ENCODE measurements around the gene ORM1.

Gene ORM1

DNA sequence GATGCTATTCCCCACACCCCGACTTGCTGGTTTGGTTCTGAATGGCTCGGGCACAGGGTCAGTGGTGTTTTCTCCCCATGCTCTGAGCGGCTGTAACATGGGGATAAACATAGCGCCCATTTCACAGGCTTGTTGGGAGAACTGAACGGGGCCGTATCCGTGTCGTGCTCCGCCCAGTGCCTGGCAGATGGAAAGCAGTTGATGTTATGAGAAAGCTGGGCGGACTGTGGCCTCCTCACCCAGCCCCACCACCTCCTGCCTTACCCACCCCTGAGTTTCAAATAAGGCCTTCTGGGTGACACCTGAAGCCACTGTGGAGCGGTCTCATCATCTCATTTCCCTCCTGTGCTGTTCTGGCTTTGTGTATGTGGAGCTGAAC is 21.3 kb downstream of the ORM1 start:
- DNase-seq (ENCODE audit: low read depth): no peak

- no peak for DNase-seq (ENCODE audit: low read depth)
Observed at GRCh38 chr9:114344692-114345091, 21.8 kb downstream of the ORM1 start.

GRCh38 chr9:114345493-114346065 is 22.7 kb downstream of the ORM1 start:
- no peak for DNase-seq (ENCODE audit: low read depth)

- DNase-seq (ENCODE audit: low read depth): no peak
Observed at GRCh38 chr9:114346146-114346545, 23.2 kb downstream of the ORM1 start.

GRCh38 chr9:114347675-114348074 is 24.8 kb downstream of the ORM1 start:
- DNase-seq (ENCODE audit: low read depth): no peak

DNA sequence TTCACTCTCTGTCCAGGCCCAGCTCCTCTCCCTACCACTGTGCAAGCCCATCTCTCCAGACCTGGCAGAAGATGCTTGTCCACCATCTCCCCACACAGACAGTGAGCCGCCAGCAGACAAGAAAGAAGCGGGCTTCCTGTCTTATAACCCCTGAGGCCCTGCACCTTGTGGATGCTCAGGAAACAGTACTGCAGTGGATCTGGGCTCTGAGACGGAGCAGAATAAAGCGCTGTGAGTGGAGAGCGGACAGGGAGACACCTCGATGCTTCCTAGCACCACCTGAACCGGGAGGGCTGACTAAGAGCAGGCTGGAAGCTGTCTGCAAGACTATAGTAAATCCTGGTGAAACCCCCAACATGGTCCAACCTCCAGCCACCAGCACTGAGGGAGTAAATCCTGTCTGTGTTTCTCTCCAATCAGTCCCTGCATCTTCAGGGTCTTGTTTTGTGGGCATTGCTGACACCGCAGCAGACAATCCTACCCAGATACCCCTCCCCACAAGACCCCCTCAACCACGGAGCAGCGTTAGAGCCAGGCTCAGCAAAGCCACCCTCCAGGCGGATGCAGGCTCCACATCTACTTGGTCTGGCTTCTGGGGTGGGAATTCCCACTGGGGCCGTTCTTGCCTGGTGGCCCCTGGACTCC is 25.5 kb downstream of the ORM1 start:
- no peak for DNase-seq (ENCODE audit: low read depth)

GRCh38 chr9:114348906-114349482 is 26.1 kb downstream of the ORM1 start:
- DNase-seq (ENCODE audit: low read depth): peak; percentile 97

DNA sequence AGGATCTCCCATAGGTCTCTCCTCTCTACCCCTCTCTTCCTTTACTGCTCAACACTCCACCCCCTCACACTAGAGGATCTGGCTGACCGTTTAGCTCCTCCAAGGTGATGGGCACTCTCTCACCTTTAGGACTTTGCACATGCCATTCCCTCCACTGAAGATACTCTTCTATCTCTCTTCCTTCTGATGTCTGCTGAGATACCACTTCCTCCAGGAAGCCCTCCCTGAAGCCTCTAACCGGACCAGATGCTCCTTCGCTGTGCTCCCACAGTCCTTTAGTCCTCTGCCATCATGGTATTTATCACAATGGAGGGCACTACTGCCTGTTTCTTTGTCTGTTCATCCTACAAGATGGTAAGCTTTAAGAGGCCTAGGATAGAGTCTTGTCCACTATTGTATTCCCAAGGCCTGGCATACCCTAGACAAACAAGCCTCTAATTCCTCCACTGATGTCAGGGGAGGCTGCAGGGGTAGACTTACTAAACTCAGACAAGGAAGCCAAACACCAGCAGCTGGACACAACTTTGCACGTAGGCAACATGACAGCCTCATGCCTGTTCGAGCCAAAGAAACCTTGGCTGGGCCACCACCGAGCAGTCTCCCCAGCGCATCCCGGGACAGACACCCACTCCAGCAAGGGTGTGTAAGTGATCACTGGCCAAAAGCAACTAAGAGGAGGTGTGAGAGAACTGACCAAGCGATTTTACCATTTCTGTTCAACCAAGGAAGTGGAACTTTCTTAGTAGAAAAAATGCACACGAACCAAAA is 27.0 kb downstream of the ORM1 start:
- DNase-seq (ENCODE audit: low read depth): no peak

GRCh38 chr9:114350636-114351401 is 27.9 kb downstream of the ORM1 start:
- DNase-seq (ENCODE audit: low read depth): no peak

DNA sequence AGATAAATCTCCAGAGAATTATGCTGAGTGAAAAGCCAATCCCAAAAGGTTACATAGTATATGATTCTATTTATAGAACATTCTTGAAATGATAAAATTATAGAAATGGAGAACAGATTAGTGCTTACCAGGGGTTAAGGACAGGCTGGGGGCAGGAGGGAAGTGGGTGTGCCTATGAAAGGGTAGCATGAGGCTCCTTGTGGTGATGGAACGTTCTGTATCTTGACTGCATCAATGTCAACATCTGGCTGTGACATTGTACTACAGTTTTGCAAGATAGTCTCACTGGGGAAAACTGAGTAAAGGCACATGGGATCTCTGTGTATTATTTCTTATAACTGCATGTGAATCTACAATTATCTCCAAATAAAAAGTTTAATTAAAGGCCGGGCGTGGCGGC is 29.0 kb downstream of the ORM1 start:
- DNase-seq (ENCODE audit: low read depth): no peak

DNA sequence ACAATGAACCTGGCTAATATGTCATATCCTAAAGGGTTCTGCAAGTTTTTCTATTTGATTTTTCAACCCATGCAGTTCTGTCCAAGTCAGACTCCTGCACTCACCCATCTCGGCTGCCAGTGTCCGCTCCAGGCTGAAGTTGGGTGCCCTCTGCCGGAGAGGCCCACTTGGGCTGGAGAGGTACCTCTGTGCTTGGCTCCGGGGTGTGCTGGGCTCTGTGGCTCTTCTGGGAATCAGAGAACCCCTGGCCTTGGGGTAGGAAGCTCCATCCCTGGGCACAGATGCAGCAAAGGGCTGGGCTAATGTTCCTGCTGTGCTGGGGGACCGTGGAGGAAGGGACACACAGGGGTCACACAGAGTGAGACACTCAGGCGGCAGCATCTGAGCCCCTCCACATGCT is 32.9 kb downstream of the ORM1 start:
- no peak for DNase-seq (ENCODE audit: low read depth)

- DNase-seq (ENCODE audit: low read depth): no peak
Observed at GRCh38 chr9:114356792-114357191, 33.9 kb downstream of the ORM1 start.

GRCh38 chr9:114357360-114357759 is 34.5 kb downstream of the ORM1 start:
- DNase-seq (ENCODE audit: low read depth): no peak

GRCh38 chr9:114357911-114358328 is 35.0 kb downstream of the ORM1 start:
- no peak for DNase-seq (ENCODE audit: low read depth)

GRCh38 chr9:114359801-114360200 is 36.9 kb downstream of the ORM1 start:
- DNase-seq (ENCODE audit: low read depth): no peak

DNA sequence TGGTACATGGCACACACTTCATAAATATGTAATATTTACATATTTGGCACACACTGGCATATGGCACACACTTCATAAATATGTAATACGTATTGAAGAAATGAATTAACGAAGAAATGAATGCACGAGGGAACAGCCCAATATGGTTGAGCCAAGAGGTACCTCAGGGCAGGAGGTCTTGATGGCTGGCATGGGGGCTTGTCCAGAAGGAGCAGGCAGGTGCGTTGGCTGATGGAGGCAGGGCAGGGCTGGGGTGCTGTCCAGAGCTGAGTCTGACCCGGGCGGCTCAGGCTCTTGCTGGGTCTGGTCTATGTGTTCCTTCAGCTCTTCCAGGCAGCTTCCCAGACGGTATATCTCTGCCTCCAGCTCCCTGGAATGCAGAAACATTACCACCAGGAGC is 38.6 kb downstream of the ORM1 start:
- no peak for DNase-seq (ENCODE audit: low read depth)

DNA sequence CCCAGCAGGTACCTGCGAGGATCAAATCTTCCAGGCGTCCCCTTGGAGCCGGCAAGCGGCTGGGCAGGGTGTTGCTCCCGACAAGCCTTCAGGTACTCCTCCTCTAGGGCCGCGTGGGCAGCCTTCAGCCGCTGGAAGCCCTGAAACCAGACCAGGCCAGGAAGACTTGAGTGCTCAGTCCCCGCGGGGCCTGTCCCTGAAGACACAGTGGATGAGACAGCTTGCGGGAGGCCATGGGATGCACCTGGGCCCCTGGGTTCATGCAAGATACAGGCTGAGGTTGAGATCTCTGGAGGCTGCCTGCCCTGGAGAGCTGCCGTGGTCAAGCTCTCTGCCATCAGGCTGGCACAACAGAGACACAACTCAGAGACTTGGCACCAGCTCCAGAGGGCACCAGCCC is 39.5 kb downstream of the ORM1 start:
- no peak for DNase-seq (ENCODE audit: low read depth)

DNA sequence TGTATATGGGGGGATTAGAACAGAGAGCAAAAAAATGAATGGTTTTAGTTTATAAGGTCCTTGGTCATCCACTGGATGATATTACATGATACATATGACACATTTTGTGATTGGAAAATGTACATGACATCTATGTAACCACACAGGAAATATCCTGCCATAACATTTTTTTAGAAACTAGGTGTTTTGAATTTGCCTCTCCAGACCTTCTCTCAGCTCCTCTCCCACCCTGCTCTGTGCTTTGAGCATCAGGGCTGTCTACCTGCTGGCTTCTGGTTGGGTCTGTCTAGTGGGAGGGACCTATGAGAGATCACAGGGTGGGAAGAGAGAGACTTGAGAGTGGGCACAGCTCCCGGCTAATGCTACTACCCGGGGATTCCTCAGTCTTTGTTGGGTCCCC is 40.5 kb downstream of the ORM1 start:
- DNase-seq (ENCODE audit: low read depth): no peak

DNA sequence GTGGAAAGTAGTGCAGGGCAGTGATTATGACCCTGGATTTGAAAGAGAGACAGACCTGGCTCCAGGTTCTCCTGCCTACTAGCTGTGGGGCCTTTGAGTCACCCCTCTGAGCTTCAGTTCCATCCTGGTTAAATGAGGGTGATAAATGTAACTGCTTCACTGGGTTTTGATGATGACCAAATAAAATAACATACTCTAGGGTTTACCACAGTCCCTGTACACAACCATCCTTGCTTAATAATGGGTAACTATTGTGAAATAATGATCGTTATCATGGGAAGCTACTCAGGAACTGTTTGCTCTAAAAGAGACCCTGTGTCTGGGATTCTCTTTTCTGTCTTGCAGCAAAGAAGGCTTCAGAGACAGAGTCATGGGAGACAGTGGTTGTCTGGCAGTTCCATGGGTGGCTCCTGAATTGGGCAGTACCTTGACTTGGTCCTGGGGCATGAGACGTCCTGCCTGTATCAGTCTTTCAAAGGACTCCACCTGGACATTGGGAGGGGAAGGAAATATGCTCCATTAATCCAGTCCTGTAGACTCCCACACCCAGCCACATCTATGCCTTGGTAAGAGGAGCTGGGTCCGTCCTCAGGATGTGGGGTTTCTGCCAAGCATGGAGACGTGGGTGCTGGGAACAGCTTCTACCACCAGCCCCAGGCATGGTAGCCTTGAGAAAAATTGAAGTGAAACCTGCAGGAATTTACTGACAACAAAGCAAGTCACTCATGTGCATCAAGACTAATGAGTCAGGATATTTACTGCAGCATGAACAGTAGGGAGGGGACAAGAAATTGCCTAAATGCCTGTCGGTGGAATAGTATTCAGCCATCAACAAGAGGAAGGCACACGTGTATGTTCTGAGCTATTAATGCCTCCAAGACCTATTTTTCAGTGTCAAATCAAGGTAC is 41.5 kb downstream of the ORM1 start:
- peak; percentile 63 for DNase-seq (ENCODE audit: low read depth)

DNA sequence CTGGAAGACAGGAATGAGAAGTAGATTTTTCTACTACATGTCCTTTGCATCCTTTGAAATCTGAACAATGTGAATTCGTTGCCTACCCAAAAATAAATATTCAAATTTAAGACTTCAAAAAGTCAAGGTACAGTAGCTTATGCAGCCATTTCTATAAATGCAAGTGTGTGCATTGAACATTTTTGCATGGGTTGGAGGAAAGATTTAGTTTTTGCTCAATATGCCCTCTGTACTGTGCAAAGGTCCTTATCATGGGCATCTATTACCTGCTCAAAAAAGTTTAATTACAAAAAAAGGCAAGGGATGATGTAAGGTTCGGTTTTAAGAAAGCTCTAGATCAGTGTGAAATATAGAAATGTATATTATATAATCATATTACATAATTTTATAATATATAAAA is 42.3 kb downstream of the ORM1 start:
- no peak for DNase-seq (ENCODE audit: low read depth)
